ENCODE results near the gene FAM3A.
"Not testable (repeated sequence)": the region's sequence is repeated elsewhere in the genome, so short reads cannot be mapped to it uniquely, and the experiment has no call there.

FAM3A gene

GRCh38 chrX:154515966-154516655, at the start of gene FAM3A:
FAM3A (minus strand) TSS chrX:154516232; CDS start chrX:154515772, 460 bp downstream.
- TF ChIP-seq GLIS3 (CRISPR knock-in tag; IDR thresholded peaks at IDR 0.05) (no peak), OSR1 (CRISPR knock-in tag; IDR thresholded peaks at IDR 0.05) (no peak), ZFP3 (CRISPR knock-in tag; IDR thresholded peaks at IDR 0.05) (no peak), CSRNP3 (CRISPR knock-in tag; IDR thresholded peaks at IDR 0.05) (no peak), TCF4 (CRISPR knock-in tag; IDR thresholded peaks at IDR 0.05; ENCODE audit: borderline replicate concordance) (no peak), PPARA (CRISPR knock-in tag; IDR thresholded peaks at IDR 0.05; ENCODE audit: borderline replicate concordance) (no peak), RARB (CRISPR knock-in tag; IDR thresholded peaks at IDR 0.05) (no peak), ARNTL (CRISPR knock-in tag; IDR thresholded peaks at IDR 0.05; ENCODE audit: borderline replicate concordance, low read depth) (no peak), BACH2 (CRISPR knock-in tag; IDR thresholded peaks at IDR 0.05; ENCODE audit: borderline replicate concordance) (no peak)
- ATAC-seq = peak; percentile 93

- ATAC-seq = peak; percentile 14; the same call in 1 of the 3 replicates
These were observed 46.3 kb upstream of the FAM3A start for GRCh38 chrX:154562295-154562694.

- ATAC-seq = peak; percentile 12
These were observed 44.3 kb upstream of the FAM3A start for GRCh38 chrX:154560326-154560725.

- ATAC-seq = not testable (repeated sequence)
These were observed 42.9 kb upstream of the FAM3A start for GRCh38 chrX:154558896-154559295.

GRCh38 chrX:154558060-154558690, 42.1 kb upstream of the FAM3A start:
- not testable (repeated sequence) for ATAC-seq

- ATAC-seq = peak; percentile 7; the same call in 2 of the 3 replicates
These were observed 36.2 kb upstream of the FAM3A start for GRCh38 chrX:154552112-154552806.

- no peak for TF ChIP-seq TOX (CRISPR knock-in tag; IDR thresholded peaks at IDR 0.05; ENCODE audit: borderline replicate concordance)
- TF ChIP-seq GLIS3 (CRISPR knock-in tag; IDR thresholded peaks at IDR 0.05) = no peak
- TF ChIP-seq PPARA (CRISPR knock-in tag; IDR thresholded peaks at IDR 0.05; ENCODE audit: borderline replicate concordance) = no peak
- no peak for TF ChIP-seq ZC3H10 (CRISPR knock-in tag; IDR thresholded peaks at IDR 0.05)
- TF ChIP-seq CREB5 (CRISPR knock-in tag; IDR thresholded peaks at IDR 0.05; ENCODE audit: low read depth) = no peak
- TF ChIP-seq TCF4 (CRISPR knock-in tag; IDR thresholded peaks at IDR 0.05; ENCODE audit: borderline replicate concordance) = no peak
- TF ChIP-seq OSR1 (CRISPR knock-in tag; IDR thresholded peaks at IDR 0.05) = no peak
- TF ChIP-seq ZNF565 (CRISPR knock-in tag; conservative IDR thresholded peaks at IDR 0.05; ENCODE audit: low read depth) = no peak
- no peak for ATAC-seq
These were observed 33.7 kb upstream of the FAM3A start for GRCh38 chrX:154549766-154550165.

- TF ChIP-seq CREB5 (CRISPR knock-in tag; IDR thresholded peaks at IDR 0.05; ENCODE audit: low read depth) (no peak), ZNF565 (CRISPR knock-in tag; conservative IDR thresholded peaks at IDR 0.05; ENCODE audit: low read depth) (no peak)
- ATAC-seq = peak; percentile 1; the same call in 2 of the 3 replicates
These were observed 31.9 kb upstream of the FAM3A start for GRCh38 chrX:154548028-154548316.
